OCI-LY3 (cell line): ENCODE measurements around the gene TMEM38A.

ENCODE experiments used
- H2AFZ ChIP-seq: fragments of 200-600, 300-600 bp; shearing (Covaris generic); 2 replicates; pipeline ENCODE4 v1.6.0; 2014; ENCODE audit warnings: antibody characterized with exemption, low read depth, low read length
- H3K27ac ChIP-seq: fragments of 200-600, 300-600 bp; sonication (generic); 2 replicates; pipeline ENCODE4 v1.5.1; 2014; ENCODE audit warnings: mild to moderate bottlenecking, low read length, moderate library complexity, mixed read lengths
- H3K27me3 ChIP-seq: fragments of 200-600, 300-600 bp; sonication (generic); 2 replicates; pipeline ENCODE4 v1.6.1; 2014; ENCODE audit warnings: low read depth, low read length, mixed read lengths
- H3K36me3 ChIP-seq: fragments of 200-600, 300-600 bp; sonication (generic); replicated peaks from 2 replicates; pipeline ENCODE3; 2014; ENCODE audit warnings: low read depth, low read length, mixed read lengths
- H3K4me1 ChIP-seq: fragments of 300-600, 200-600 bp; sonication (generic); 2 replicates; pipeline ENCODE4 v1.6.1; 2014; ENCODE audit warnings: low read length, mixed read lengths
- H3K4me2 ChIP-seq: fragments of 200-600, 300-600 bp; sonication (generic); 2 replicates; pipeline ENCODE4 v1.6.1; 2014; ENCODE audit warnings: low read length, mixed read lengths
- H3K4me3 ChIP-seq: fragments of 300-600, 200-600 bp; sonication (generic); 2 replicates; pipeline ENCODE4 v1.5.1; 2014; ENCODE audit warnings: antibody characterized with exemption, mild to moderate bottlenecking, low read length, moderate library complexity
- H3K79me2 ChIP-seq: fragments of 300-600, 200-600 bp; shearing (Covaris generic); 2 replicates; pipeline ENCODE4 v1.6.1; 2014; ENCODE audit warnings: mild to moderate bottlenecking, low read length, mixed read lengths
- H3K9ac ChIP-seq: fragments of 300-600, 200-600 bp; shearing (Covaris generic); 2 replicates; pipeline ENCODE4 v1.6.0; 2014; ENCODE audit warnings: mild to moderate bottlenecking, low read length, moderate library complexity
- H3K9me3 ChIP-seq: fragments of 200-600, 300-600 bp; shearing (Covaris generic); 2 replicates; pipeline ENCODE4 v1.6.1; 2014; ENCODE audit warnings: low read length, mixed read lengths; ENCODE audit not compliant: insufficient read depth
- H4K20me1 ChIP-seq: fragments of 200-600, 300-600 bp; sonication (generic); 2 replicates; pipeline ENCODE4 v1.6.1; 2016; ENCODE audit warnings: low read length, mixed read lengths; ENCODE audit not compliant: insufficient read depth
- CTCF ChIP-seq: fragments of 200-600, 300-600 bp; sonication (generic); IDR thresholded peaks from 2 replicates; pipeline ENCODE4 v1.5.1; 2014; ENCODE audit warnings: antibody characterized with exemption, low read length, low read depth
- EZH2phosphoT487 ChIP-seq: fragments of 200-600 bp; shearing (Covaris generic); IDR thresholded peaks from 2 replicates; pipeline ENCODE4 v1.6.1; 2018; ENCODE audit warnings: antibody characterized with exemption, mixed run types, low read depth

TMEM38A gene

GRCh38 chr19:16624236-16624635 lies 36.7 kb upstream of the TMEM38A start:
- H3K27ac ChIP-seq: no peak overlapping the region

GRCh38 chr19:16625163-16625958 lies 35.6 kb upstream of the TMEM38A start:
- Histone ChIP-seq H4K20me1 (peaks cover 72% of the 10 kb centered on the region), H3K4me2 (0 out of 2 replicates have a peak overlapping the region, but pooled peaks have one; percentile 94), H3K27ac (no peak overlapping the region), H3K9me3 (no peaks in the 10 kb centered on the region), H3K36me3 (peaks cover 28% of the 10 kb centered on the region), H3K4me3 (no peak overlapping the region), H3K4me1 (peaks cover 27% of the 10 kb centered on the region), H2AFZ (no peak overlapping the region), H3K9ac (no peak overlapping the region), H3K27me3 (no peaks in the 10 kb centered on the region), H3K79me2 (peaks cover 77% of the 10 kb centered on the region)
- TF ChIP-seq CTCF (no peak), EZH2phosphoT487 (no peak)

More at GRCh38 chr19:16624236-16624635, 36.7 kb upstream of the TMEM38A start:
- peaks cover 88% of the 10 kb centered on the region for H3K79me2 ChIP-seq
- H3K9ac ChIP-seq: no peak overlapping the region
- no peaks in the 10 kb centered on the region for H3K27me3 ChIP-seq
- H3K9me3 ChIP-seq: no peaks in the 10 kb centered on the region
- peaks cover 22% of the 10 kb centered on the region for H3K4me1 ChIP-seq
- peaks cover 84% of the 10 kb centered on the region for H4K20me1 ChIP-seq
- no peak overlapping the region for H3K4me3 ChIP-seq
- peaks cover 28% of the 10 kb centered on the region for H3K36me3 ChIP-seq
- H2AFZ ChIP-seq: no peak overlapping the region
- TF ChIP-seq EZH2phosphoT487 (no peak), CTCF (no peak)
- H3K4me2 ChIP-seq: no peak overlapping the region

DNA sequence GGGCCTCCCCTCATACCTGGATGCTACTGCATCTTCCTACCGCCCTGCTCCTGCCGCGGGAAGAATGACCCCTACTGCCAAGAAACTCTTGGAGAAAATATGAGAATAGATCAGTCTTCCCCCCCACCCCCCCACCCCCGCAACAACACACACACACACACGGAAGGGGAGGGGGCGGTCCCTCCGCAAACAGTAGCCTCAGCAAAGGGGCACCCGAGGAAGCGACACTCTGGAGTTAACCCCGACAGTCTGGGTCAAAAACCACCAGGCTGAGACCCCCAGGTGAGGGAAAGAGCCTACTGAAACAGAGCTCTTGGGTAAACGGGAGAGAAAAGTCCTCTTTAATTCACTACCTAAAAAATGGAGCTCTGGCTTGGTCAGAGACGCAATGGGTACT lies 34.1 kb upstream of the TMEM38A start:
- Histone ChIP-seq H4K20me1 (peaks cover 58% of the 10 kb centered on the region), H3K27ac (peak overlapping the region; percentile 49), H3K9me3 (no peaks in the 10 kb centered on the region), H3K4me3 (peak overlapping the region; percentile 99), H3K4me1 (peaks cover 27% of the 10 kb centered on the region), H3K9ac (peak overlapping the region; percentile 96), H3K79me2 (peaks cover 62% of the 10 kb centered on the region), H3K36me3 (peaks cover 36% of the 10 kb centered on the region), H3K4me2 (peak overlapping the region; percentile 94), H2AFZ (no peak overlapping the region), H3K27me3 (no peaks in the 10 kb centered on the region)
- TF ChIP-seq CTCF (no peak), EZH2phosphoT487 (no peak)

- Histone ChIP-seq H3K9me3 (no peaks in the 10 kb centered on the region), H4K20me1 (peaks cover 52% of the 10 kb centered on the region), H3K27me3 (no peaks in the 10 kb centered on the region), H3K27ac (peak overlapping the region; percentile 49), H3K4me3 (peak overlapping the region; percentile 99), H3K79me2 (peaks cover 57% of the 10 kb centered on the region), H3K9ac (peak overlapping the region; percentile 96), H3K4me1 (peaks cover 32% of the 10 kb centered on the region), H3K4me2 (peak overlapping the region; percentile 94), H3K36me3 (peaks cover 39% of the 10 kb centered on the region), H2AFZ (no peak overlapping the region)
- TF ChIP-seq EZH2phosphoT487: no peak
- TF ChIP-seq CTCF: no peak
These were observed 33.6 kb upstream of the TMEM38A start for GRCh38 chr19:16627193-16627927.
